ENCODE measurements around the gene PADI3. TPM values are rescaled to one million over a fixed set of nuclear protein-coding genes. Genes with fewer than 3 reads are reported as not detected.

The PADI3 gene
- total and polyA plus RNA-seq, 2 of the 4 experiments (the other 2 are of a cell fraction) = not detected

DNA sequence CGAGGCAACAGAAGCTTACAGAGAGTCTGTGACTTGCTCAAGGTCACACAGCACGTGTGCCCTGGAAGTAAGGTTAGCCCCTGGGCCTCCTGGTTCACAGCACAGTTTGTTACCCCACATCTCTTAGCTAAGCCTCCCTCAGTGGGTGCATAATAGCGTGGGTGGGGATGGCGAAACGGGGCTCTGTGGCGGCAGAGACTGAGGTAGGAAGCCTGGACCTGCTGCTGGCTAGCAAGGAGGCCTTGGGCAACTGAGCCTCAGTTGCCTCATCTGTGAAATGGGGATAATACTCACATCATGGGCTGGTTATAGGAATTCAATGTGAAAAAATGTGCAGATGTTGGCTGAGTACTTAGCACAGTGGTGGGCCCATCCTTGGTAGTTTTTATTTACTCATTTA lies 59.7 kb downstream of the PADI3 start:
- ChIA-PET CTCF (no interaction called here), POLR2A (ENCODE audit: unreplicated experiment) (no interaction called here)
- H2AK9ac ChIP-seq (replicated peaks; ENCODE audit: low read depth, low read length, poor library complexity) = no peak overlapping the region
- DNase-seq (no peak), ATAC-seq (ENCODE audit: low read depth) (no peak)
- H3K36me3 ChIP-seq (ENCODE audit: control insufficient read depth, insufficient read depth, low read length) = no peaks in the 10 kb centered on the region
- H3K9ac ChIP-seq (ENCODE audit: low read depth, low read length) = no peak overlapping the region
- no peak overlapping the region for H4K8ac ChIP-seq (ENCODE audit: low read depth in 2 of 2, low read length in 2 of 2)
- H3K14ac ChIP-seq (replicated peaks; ENCODE audit: low read depth, low read length) = no peak overlapping the region
- H3K4me2 ChIP-seq (ENCODE audit: low read depth, low read length) = no peak overlapping the region
- TF ChIP-seq CHD1 (IDR thresholded peaks at IDR 0.05; ENCODE audit: low read depth, low read length) = no peak
- TF ChIP-seq MAZ (IDR thresholded peaks at IDR 0.05; ENCODE audit: borderline replicate concordance, low read depth, low read length) = no peak
- TF ChIP-seq, protein P1, sequence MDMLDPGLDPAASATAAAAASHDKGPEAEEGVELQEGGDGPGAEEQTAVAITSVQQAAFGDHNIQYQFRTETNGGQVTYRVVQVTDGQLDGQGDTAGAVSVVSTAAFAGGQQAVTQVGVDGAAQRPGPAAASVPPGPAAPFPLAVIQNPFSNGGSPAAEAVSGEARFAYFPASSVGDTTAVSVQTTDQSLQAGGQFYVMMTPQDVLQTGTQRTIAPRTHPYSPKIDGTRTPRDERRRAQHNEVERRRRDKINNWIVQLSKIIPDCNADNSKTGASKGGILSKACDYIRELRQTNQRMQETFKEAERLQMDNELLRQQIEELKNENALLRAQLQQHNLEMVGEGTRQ (IDR thresholded peaks at IDR 0.05; ENCODE audit: low read depth, low read length) = no peak
- no peak for TF ChIP-seq SMC3 (IDR thresholded peaks at IDR 0.05; ENCODE audit: low read depth, low read length)
- TF ChIP-seq, protein P2, sequence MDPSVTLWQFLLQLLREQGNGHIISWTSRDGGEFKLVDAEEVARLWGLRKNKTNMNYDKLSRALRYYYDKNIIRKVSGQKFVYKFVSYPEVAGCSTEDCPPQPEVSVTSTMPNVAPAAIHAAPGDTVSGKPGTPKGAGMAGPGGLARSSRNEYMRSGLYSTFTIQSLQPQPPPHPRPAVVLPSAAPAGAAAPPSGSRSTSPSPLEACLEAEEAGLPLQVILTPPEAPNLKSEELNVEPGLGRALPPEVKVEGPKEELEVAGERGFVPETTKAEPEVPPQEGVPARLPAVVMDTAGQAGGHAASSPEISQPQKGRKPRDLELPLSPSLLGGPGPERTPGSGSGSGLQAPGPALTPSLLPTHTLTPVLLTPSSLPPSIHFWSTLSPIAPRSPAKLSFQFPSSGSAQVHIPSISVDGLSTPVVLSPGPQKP (IDR thresholded peaks at IDR 0.05; ENCODE audit: borderline replicate concordance, low read depth, low read length) = no peak
- no peak for TF ChIP-seq NFE2L2 (IDR thresholded peaks at IDR 0.05; ENCODE audit: low read depth, low read length)
- TF ChIP-seq RAD21 (IDR thresholded peaks at IDR 0.05; ENCODE audit: low read length) = no peak
- no peak for TF ChIP-seq RFX5 (IDR thresholded peaks at IDR 0.05; ENCODE audit: low read depth, low read length)
- no peak for TF ChIP-seq MXI1 (IDR thresholded peaks at IDR 0.05; ENCODE audit: borderline replicate concordance, low read depth, low read length)
- TF ChIP-seq BHLHE40 (IDR thresholded peaks at IDR 0.05; ENCODE audit: low read depth, low read length) = no peak
- TF ChIP-seq MAFK (IDR thresholded peaks at IDR 0.05; ENCODE audit: low read depth, low read length) = no peak
- TF ChIP-seq FOS (IDR thresholded peaks at IDR 0.05; ENCODE audit: low read depth, low read length) = no peak
- no peak for TF ChIP-seq RCOR1 (IDR thresholded peaks at IDR 0.05; ENCODE audit: insufficient replicate concordance, low read length)
- no peak for TF ChIP-seq POLR2A (IDR thresholded peaks at IDR 0.05; ENCODE audit: low read depth, low read length)
- TF ChIP-seq, protein P3, sequence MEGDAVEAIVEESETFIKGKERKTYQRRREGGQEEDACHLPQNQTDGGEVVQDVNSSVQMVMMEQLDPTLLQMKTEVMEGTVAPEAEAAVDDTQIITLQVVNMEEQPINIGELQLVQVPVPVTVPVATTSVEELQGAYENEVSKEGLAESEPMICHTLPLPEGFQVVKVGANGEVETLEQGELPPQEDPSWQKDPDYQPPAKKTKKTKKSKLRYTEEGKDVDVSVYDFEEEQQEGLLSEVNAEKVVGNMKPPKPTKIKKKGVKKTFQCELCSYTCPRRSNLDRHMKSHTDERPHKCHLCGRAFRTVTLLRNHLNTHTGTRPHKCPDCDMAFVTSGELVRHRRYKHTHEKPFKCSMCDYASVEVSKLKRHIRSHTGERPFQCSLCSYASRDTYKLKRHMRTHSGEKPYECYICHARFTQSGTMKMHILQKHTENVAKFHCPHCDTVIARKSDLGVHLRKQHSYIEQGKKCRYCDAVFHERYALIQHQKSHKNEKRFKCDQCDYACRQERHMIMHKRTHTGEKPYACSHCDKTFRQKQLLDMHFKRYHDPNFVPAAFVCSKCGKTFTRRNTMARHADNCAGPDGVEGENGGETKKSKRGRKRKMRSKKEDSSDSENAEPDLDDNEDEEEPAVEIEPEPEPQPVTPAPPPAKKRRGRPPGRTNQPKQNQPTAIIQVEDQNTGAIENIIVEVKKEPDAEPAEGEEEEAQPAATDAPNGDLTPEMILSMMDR (conservative IDR thresholded peaks at IDR 0.05; ENCODE audit: low read depth, low read length) = no peak
- H3K23ac ChIP-seq (ENCODE audit: low read depth, low read length) = no peak overlapping the region
- no TSS peak for BruUV-seq (replicated peaks)
- H2BK120ac ChIP-seq (ENCODE audit: low read depth, low read length) = no peak overlapping the region
- no peak overlapping the region for H3K18ac ChIP-seq (ENCODE audit: low read depth, low read length)
- no peaks in the 10 kb centered on the region for H4K20me1 ChIP-seq (ENCODE audit: insufficient read depth, low read length)
- 100% methylated on average over 1 of the region's 6 CpGs; no CpG with 5 or more reads in 1 of the 2 experiments for WGBS, 2 experiments (ENCODE audit: extremely low coverage in 2 of 2, insufficient read length in 1 of 2)
- H2AK5ac ChIP-seq (ENCODE audit: low read depth, low read length) = no peak overlapping the region
- in situ Hi-C loops (cut with MboI; ENCODE audit: low sequenced_read_pairs) (no loop called here), intact Hi-C loops (cut with micrococcal nuclease) (no loop called here), dilution Hi-C loops (cut with HindIII; ENCODE audit: low sequenced_read_pairs, unreplicated experiment) (no loop called here)
- H2AFZ ChIP-seq (replicated peaks; ENCODE audit: low read length, poor library complexity) = no peak overlapping the region
- H3K9me1 ChIP-seq (ENCODE audit: insufficient read depth, low read length) = no peaks in the 10 kb centered on the region
- no peak overlapping the region for H3K56ac ChIP-seq (ENCODE audit: extremely low read depth, insufficient read depth, low read length)
- no peak overlapping the region for H4K91ac ChIP-seq (ENCODE audit: insufficient read depth, low read depth, low read length)
- H3K4me1 ChIP-seq (ENCODE audit: control insufficient read depth, insufficient read depth, low read length) = no peaks in the 10 kb centered on the region
- H3K4me3 ChIP-seq (ENCODE audit: insufficient read depth, low read depth, low read length) = no peak overlapping the region
- H4K5ac ChIP-seq (ENCODE audit: low read depth, low read length) = no peak overlapping the region
- no peaks in the 10 kb centered on the region for H3K9me3 ChIP-seq (ENCODE audit: control insufficient read depth, insufficient read depth, low read length)
- no peaks in the 10 kb centered on the region for H3K79me1 ChIP-seq (ENCODE audit: low read depth in 1 of 2, low read length in 2 of 2)
- no peak overlapping the region for H2BK15ac ChIP-seq (ENCODE audit: low read depth, low read length)
- peaks cover 35% of the 10 kb centered on the region for H3K27me3 ChIP-seq (ENCODE audit: control insufficient read depth, insufficient read depth, low read length)
- no peak overlapping the region for H3K4ac ChIP-seq (ENCODE audit: low read depth, low read length)
- no peak overlapping the region for H3K27ac ChIP-seq (ENCODE audit: insufficient read depth, low read length)
- H2BK5ac ChIP-seq (ENCODE audit: low read depth, low read length, poor library complexity, severe bottlenecking) = no peak overlapping the region
- H2BK20ac ChIP-seq (ENCODE audit: low read depth, low read length) = no peak overlapping the region
